HepG2 (cell line): ENCODE data around the gene CMYA5. TPM values are rescaled to one million over a fixed set of nuclear protein-coding genes. Genes with fewer than 3 reads are reported as not detected.

Experiments used
- DNMT1 ChIP-seq: sonication (generic); formaldehyde crosslinking; IDR thresholded peaks from 2 replicates; pipeline ENCODE4 v1.5.1; 2020; ENCODE audit warnings: mild to moderate bottlenecking, missing genetic modification reagents
- MZF1 ChIP-seq: sonication (generic); formaldehyde crosslinking; IDR thresholded peaks from 2 replicates; pipeline ENCODE4 v1.8.1; 2023; ENCODE audit warnings: mild to moderate bottlenecking, missing genetic modification reagents, borderline replicate concordance
- NFE2L1 ChIP-seq: sonication (generic); formaldehyde crosslinking; IDR thresholded peaks from 2 replicates; pipeline ENCODE4 v1.4.0; 2020; ENCODE audit warnings: missing genetic modification reagents, mild to moderate bottlenecking, borderline replicate concordance
- SP5 ChIP-seq: IDR thresholded peaks from 2 replicates; pipeline ENCODE4 v1.6.1; 2016; ENCODE audit warnings: low read depth, borderline replicate concordance
- ZNF512 ChIP-seq: sonication (generic); formaldehyde crosslinking; IDR thresholded peaks from 2 replicates; pipeline ENCODE4 v1.4.0; 2020; ENCODE audit warnings: mild to moderate bottlenecking, missing genetic modification reagents
- ZNF816 ChIP-seq: sonication (generic); formaldehyde crosslinking; IDR thresholded peaks from 2 replicates; pipeline ENCODE4 v1.8.0; 2022; ENCODE audit warnings: missing genetic modification reagents, mild to moderate bottlenecking, borderline replicate concordance
- polyA plus RNA-seq, 8 experiments: library from polyadenylated mRNA; depleted of rRNA in 3 of 8; stranded (reverse) in 7 of 8; unstranded in 1 of 8; fragments of >200 nt; fragmentation: Illumina TruSeq in 4 of 8; extraction: Trizol in 4 of 8; gene quantifications; 2 replicates each; pipeline versions ENCODE4 v1.2.1 to v1.2.3, GENCODE V29; 2011 to 2016; ENCODE audit warnings: low read depth in 4 of 8, missing spikeins in 1 of 8, mixed read lengths in 1 of 8; ENCODE audit not compliant: insufficient read depth in 1 of 8
- total RNA-seq, 5 experiments: library from RNA; depleted of rRNA; stranded (reverse); fragments of >200 nt; fragmentation: Illumina TruSeq; extraction: Trizol; gene quantifications; 2 replicates each; pipeline ENCODE4 v1.2.3, GENCODE V29; 2016; ENCODE audit warnings: low read depth in 1 of 5
- TF ChIP-seq, protein P1 (sequence below): sonication (generic); formaldehyde crosslinking; IDR thresholded peaks from 2 replicates; pipeline ENCODE4; 2020; ENCODE audit warnings: missing genetic modification reagents, mild to moderate bottlenecking, borderline replicate concordance
- TF ChIP-seq, protein P2 (sequence below): IDR thresholded peaks from 2 replicates; pipeline ENCODE4 v1.6.1; 2016; ENCODE audit warnings: control low read depth
- TF ChIP-seq, protein P3 (sequence below): sonication (generic); formaldehyde crosslinking; IDR thresholded peaks from 2 replicates; pipeline ENCODE4 v1.4.0; 2020; ENCODE audit warnings: missing genetic modification reagents, low read depth, mild to moderate bottlenecking, borderline replicate concordance
- TF ChIP-seq, protein P4 (sequence below): sonication (generic); formaldehyde crosslinking; IDR thresholded peaks from 2 replicates; pipeline ENCODE4 v1.5.1; 2020; ENCODE audit warnings: mild to moderate bottlenecking, moderate library complexity, missing genetic modification reagents
- TF ChIP-seq, protein P5 (sequence below): IDR thresholded peaks from 2 replicates; pipeline ENCODE4 v1.6.1; 2016; ENCODE audit warnings: missing biosample characterization, missing genetic modification reagents, low read depth
- TF ChIP-seq, protein P6 (sequence below): sonication (generic); formaldehyde crosslinking; IDR thresholded peaks from 2 replicates; pipeline ENCODE4 v1.4.0; 2020; ENCODE audit warnings: missing genetic modification reagents

The CMYA5 gene
- total and polyA plus RNA-seq, 2 of the 13 experiments (the other 11 are each of a cell fraction or from before 2014, with no cell fraction given) = 0.13 to 0.51 TPM

DNA sequence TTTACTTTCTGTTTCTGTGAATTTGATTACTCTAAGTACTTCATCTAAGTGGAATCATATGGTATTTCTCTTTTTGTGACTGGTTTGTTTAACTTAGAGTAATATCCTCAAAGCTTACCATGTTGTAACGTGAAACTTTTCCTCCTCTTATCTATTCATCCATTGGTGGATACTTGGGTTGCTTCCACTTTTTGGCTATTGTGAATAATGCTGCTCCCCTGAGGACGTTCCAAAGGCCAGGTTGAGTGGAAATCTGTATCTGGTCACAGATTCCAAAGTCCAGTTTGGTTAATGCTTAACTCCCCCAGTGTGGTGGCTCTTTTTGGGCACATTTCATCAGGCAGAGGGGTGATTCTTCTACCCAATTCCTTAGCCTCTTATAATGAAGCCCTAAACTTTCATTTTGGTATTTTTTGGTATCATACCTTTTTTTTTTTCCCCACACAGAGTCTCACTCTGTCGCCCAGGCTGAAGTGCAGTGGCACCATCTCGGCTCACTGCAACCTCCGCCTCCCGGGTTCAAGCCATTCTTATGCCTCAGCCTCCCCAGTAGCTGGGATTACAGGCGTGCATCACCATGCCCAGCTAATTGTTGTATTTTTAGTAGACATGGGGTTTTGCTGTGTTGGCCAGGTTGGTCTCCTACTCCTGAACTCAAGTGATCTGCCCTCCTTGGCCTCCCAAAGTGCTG lies 65.4 kb downstream of the CMYA5 start (continued):
- TF ChIP-seq NFE2L1 (CRISPR knock-in tag) = no peak
- TF ChIP-seq, protein P1, sequence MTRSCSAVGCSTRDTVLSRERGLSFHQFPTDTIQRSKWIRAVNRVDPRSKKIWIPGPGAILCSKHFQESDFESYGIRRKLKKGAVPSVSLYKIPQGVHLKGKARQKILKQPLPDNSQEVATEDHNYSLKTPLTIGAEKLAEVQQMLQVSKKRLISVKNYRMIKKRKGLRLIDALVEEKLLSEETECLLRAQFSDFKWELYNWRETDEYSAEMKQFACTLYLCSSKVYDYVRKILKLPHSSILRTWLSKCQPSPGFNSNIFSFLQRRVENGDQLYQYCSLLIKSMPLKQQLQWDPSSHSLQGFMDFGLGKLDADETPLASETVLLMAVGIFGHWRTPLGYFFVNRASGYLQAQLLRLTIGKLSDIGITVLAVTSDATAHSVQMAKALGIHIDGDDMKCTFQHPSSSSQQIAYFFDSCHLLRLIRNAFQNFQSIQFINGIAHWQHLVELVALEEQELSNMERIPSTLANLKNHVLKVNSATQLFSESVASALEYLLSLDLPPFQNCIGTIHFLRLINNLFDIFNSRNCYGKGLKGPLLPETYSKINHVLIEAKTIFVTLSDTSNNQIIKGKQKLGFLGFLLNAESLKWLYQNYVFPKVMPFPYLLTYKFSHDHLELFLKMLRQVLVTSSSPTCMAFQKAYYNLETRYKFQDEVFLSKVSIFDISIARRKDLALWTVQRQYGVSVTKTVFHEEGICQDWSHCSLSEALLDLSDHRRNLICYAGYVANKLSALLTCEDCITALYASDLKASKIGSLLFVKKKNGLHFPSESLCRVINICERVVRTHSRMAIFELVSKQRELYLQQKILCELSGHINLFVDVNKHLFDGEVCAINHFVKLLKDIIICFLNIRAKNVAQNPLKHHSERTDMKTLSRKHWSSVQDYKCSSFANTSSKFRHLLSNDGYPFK = no peak
- TF ChIP-seq, protein P2, sequence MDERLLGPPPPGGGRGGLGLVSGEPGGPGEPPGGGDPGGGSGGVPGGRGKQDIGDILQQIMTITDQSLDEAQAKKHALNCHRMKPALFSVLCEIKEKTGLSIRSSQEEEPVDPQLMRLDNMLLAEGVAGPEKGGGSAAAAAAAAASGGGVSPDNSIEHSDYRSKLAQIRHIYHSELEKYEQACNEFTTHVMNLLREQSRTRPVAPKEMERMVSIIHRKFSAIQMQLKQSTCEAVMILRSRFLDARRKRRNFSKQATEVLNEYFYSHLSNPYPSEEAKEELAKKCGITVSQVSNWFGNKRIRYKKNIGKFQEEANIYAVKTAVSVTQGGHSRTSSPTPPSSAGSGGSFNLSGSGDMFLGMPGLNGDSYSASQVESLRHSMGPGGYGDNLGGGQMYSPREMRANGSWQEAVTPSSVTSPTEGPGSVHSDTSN (CRISPR knock-in tag) = no peak
- no peak for TF ChIP-seq DNMT1 (CRISPR knock-in tag)
- no peak for TF ChIP-seq ZNF512
- TF ChIP-seq, protein P3, sequence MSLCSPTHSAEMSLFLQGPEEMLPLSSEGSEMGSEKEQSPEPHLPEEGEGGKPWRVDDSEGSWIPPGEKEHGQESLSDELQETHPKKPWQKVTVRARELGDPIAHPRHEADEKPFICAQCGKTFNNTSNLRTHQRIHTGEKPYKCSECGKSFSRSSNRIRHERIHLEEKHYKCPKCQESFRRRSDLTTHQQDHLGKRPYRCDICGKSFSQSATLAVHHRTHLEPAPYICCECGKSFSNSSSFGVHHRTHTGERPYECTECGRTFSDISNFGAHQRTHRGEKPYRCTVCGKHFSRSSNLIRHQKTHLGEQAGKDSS (CRISPR knock-in tag) = no peak
- TF ChIP-seq, protein P4, sequence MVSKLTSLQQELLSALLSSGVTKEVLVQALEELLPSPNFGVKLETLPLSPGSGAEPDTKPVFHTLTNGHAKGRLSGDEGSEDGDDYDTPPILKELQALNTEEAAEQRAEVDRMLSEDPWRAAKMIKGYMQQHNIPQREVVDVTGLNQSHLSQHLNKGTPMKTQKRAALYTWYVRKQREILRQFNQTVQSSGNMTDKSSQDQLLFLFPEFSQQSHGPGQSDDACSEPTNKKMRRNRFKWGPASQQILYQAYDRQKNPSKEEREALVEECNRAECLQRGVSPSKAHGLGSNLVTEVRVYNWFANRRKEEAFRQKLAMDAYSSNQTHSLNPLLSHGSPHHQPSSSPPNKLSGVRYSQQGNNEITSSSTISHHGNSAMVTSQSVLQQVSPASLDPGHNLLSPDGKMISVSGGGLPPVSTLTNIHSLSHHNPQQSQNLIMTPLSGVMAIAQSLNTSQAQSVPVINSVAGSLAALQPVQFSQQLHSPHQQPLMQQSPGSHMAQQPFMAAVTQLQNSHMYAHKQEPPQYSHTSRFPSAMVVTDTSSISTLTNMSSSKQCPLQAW = peak; percentile 99
- TF ChIP-seq, protein P5, sequence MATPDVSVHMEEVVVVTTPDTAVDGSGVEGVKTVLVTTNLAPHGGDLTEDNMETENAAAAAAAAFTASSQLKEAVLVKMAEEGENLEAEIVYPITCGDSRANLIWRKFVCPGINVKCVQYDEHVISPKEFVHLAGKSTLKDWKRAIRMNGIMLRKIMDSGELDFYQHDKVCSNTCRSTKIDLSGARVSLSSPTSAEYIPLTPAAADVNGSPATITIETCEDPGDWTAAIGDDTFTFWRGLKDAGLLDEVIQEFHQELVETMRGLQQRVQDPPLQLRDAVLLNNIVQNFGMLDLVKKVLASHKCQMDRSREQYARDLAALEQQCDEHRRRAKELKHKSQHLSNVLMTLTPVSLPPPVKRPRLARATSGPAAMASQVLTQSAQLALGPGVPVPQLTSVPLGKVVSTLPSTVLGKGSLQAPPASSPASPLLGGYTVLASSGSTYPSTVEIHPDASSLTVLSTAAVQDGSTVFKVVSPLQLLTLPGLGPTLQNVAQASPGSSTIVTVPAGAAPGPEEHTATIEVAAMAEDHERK (CRISPR knock-in tag) = no peak
- TF ChIP-seq, protein P6, sequence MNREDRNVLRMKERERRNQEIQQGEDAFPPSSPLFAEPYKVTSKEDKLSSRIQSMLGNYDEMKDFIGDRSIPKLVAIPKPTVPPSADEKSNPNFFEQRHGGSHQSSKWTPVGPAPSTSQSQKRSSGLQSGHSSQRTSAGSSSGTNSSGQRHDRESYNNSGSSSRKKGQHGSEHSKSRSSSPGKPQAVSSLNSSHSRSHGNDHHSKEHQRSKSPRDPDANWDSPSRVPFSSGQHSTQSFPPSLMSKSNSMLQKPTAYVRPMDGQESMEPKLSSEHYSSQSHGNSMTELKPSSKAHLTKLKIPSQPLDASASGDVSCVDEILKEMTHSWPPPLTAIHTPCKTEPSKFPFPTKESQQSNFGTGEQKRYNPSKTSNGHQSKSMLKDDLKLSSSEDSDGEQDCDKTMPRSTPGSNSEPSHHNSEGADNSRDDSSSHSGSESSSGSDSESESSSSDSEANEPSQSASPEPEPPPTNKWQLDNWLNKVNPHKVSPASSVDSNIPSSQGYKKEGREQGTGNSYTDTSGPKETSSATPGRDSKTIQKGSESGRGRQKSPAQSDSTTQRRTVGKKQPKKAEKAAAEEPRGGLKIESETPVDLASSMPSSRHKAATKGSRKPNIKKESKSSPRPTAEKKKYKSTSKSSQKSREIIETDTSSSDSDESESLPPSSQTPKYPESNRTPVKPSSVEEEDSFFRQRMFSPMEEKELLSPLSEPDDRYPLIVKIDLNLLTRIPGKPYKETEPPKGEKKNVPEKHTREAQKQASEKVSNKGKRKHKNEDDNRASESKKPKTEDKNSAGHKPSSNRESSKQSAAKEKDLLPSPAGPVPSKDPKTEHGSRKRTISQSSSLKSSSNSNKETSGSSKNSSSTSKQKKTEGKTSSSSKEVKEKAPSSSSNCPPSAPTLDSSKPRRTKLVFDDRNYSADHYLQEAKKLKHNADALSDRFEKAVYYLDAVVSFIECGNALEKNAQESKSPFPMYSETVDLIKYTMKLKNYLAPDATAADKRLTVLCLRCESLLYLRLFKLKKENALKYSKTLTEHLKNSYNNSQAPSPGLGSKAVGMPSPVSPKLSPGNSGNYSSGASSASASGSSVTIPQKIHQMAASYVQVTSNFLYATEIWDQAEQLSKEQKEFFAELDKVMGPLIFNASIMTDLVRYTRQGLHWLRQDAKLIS (CRISPR knock-in tag) = no peak
- no peak for TF ChIP-seq SP5 (CRISPR knock-in tag)
- TF ChIP-seq ZNF816 = no peak; the same call in 1 of the 2 replicates
- TF ChIP-seq MZF1 (CRISPR knock-in tag) = no peak
